Sigmoid colon (tissue), 7 donors: Measurements from ENCODE around the gene SEC14L3. TPM values are rescaled to one million over a fixed set of nuclear protein-coding genes. Genes with fewer than 3 reads are reported as not detected.

Experiments
- DNase-seq: peaks from one replicate; pipeline ENCODE4 v3.0.0-alpha.2; 2019
- H3K27ac ChIP-seq, 4 donors: fragments of 200-600 bp; sonication (generic); one replicate each; pipeline ENCODE4 v1.5.1; 2016 to 2019; ENCODE audit warnings: mild to moderate bottlenecking in 1 of 4
- H3K27me3 ChIP-seq, 3 donors: fragments of 200-600 bp; sonication (generic); one replicate each; pipeline ENCODE4 v1.5.1; 2019; ENCODE audit warnings: mild to moderate bottlenecking in 1 of 3
- H3K36me3 ChIP-seq, 4 donors: fragments of 200-600 bp; sonication (generic); one replicate each; pipeline ENCODE4 v1.5.1; 2016 to 2019
- H3K4me1 ChIP-seq, 4 donors: fragments of 200-600 bp; sonication (generic); one replicate each; pipeline ENCODE4 v1.5.1; 2017 to 2019
- H3K4me3 ChIP-seq, 4 donors: fragments of 200-600 bp; sonication (generic); one replicate each; pipeline ENCODE4 v1.5.1; 2017 to 2019; ENCODE audit warnings: mild to moderate bottlenecking in 2 of 4, moderate library complexity in 1 of 4
- H3K9me3 ChIP-seq, 4 donors: fragments of 200-600 bp in 3 of 4; sonication (generic) in 3 of 4; one replicate each; pipeline versions ENCODE4 v1.5.1 to v1.6.1; 2013 to 2019
- CTCF ChIP-seq, 4 experiments: fragments of 450-650 bp in 3 of 4; fragments of 200-600 bp in 1 of 4; IDR thresholded peaks; one replicate each; pipeline ENCODE4 v1.5.1; 2016 to 2019; ENCODE audit warnings: antibody characterized with exemption in 4 of 4, mild to moderate bottlenecking in 3 of 4, moderate library complexity in 2 of 4
- EP300 ChIP-seq, 4 donors: sonication (generic); formaldehyde crosslinking; IDR thresholded peaks; one replicate each; pipeline ENCODE4 v1.6.1; 2017; ENCODE audit warnings: antibody characterized with exemption in 4 of 4
- POLR2A ChIP-seq, 2 donors: fragments of 450-650 bp; IDR thresholded peaks; one replicate each; pipeline ENCODE4 v1.6.1; 2016; ENCODE audit warnings: antibody characterized with exemption in 2 of 2, mild to moderate bottlenecking in 2 of 2, moderate library complexity in 2 of 2
- POLR2AphosphoS5 ChIP-seq, 4 donors: sonication (generic); formaldehyde crosslinking; IDR thresholded peaks; one replicate each; pipeline ENCODE4 v1.6.1; 2017; ENCODE audit warnings: antibody characterized with exemption in 4 of 4
- WGBS, 2 donors: extraction: QIAGEN DNeasy Blood & Tissue Kit; methylation state at CpG; one replicate each; pipeline ENCODE4 v1.1.7; 2013; 5-methylcytosine and 5-hydroxymethylcytosine counted together
- intact Hi-C: fragments of 100-400 bp; cut with DNase I; formaldehyde crosslinking; loops from one replicate; pipeline ENCODE4 v1.15.1; 2023
- polyA plus RNA-seq, 3 donors: library from polyadenylated mRNA; stranded (reverse); fragments of 200-250 nt; gene quantifications; one replicate each; pipeline ENCODE4 v1.2.3, GENCODE V29; 2013
- total RNA-seq, 4 donors: library from RNA; depleted of rRNA; stranded (reverse); fragments of >200 nt; gene quantifications; one replicate each; pipeline ENCODE4 v1.1.0, GENCODE V29; 2016
- donor health status: healthy with polysubstance abuse.
- donor health status: Bipolar disorder and iron deficiency.
- donor health status: healthy.

SEC14L3 gene
- total and polyA plus RNA-seq, 7 donors = 0.23 TPM; not detected in 6

DNA sequence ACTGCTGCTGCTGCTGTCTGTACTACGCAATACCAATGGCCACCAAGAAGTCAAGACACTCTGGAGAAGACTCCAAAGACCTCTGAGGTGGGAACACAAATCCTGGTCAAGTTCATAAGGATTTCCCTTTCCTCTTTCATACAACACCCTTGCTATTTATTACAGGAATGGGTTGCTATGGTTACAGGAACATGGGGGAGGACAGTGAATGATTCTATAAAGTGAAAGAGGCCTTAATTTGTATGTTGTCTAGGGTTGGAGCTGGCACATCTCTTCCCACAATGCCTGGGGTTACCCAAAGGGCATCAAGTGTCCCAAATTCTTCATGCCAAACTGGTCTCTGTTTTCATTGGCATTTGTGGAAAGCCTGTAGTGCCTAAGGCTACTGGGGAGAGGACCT lies 11.4 kb upstream of the SEC14L3 start:
- TF ChIP-seq EP300 (IDR thresholded peaks at IDR 0.05) (no peak), POLR2AphosphoS5 (IDR thresholded peaks at IDR 0.05) (no peak), POLR2A (IDR thresholded peaks at IDR 0.05) (no peak), CTCF (IDR thresholded peaks at IDR 0.05) (no peak)
- Histone ChIP-seq H3K27ac (no peak overlapping the region), H3K4me1 (peaks cover 0 to 5% (median 0%) of the 10 kb centered on the region in 4 donors), H3K9me3 (no peaks in the 10 kb centered on the region), H3K4me3 (no peak overlapping the region), H3K27me3 (no peaks in the 10 kb centered on the region), H3K36me3 (no peaks in the 10 kb centered on the region)
- 44 to 92% methylated on average over 1 of the region's 1 CpG for WGBS, 2 donors
- intact Hi-C loops = no loop called here
- DNase-seq = no peak

DNA sequence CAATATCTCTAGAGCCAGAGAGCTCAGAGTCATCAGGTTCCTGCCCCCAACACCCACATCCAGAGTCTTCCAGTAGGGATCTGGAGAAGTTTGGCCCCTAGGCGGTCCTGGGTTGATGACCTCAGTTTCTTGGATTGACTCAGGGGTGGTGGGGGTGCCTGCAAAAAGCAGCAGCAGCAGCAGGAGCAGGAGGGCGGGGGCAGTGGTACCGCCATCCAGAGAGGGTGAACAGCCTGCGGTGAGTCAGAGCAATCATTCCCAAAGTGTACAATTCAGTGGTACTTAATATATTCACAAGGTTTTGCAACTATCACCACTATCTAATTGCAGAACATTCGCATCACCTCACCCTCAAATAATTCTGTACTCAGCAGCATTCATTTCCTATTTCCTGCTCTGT lies 9.9 kb upstream of the SEC14L3 start:
- Histone ChIP-seq H3K36me3 (no peaks in the 10 kb centered on the region), H3K9me3 (no peaks in the 10 kb centered on the region), H3K4me3 (no peak overlapping the region), H3K27ac (no peak overlapping the region), H3K27me3 (no peaks in the 10 kb centered on the region), H3K4me1 (peaks cover 0 to 5% (median 0%) of the 10 kb centered on the region in 4 donors)
- 82 to 85% methylated on average over 5 of the region's 5 CpGs for WGBS, 2 donors
- TF ChIP-seq POLR2A (IDR thresholded peaks at IDR 0.05) = no peak
- TF ChIP-seq CTCF (IDR thresholded peaks at IDR 0.05) = no peak
- no peak for TF ChIP-seq POLR2AphosphoS5 (IDR thresholded peaks at IDR 0.05)
- TF ChIP-seq EP300 (IDR thresholded peaks at IDR 0.05) = no peak
- intact Hi-C loops = no loop called here
- DNase-seq = no peak

- H3K36me3 ChIP-seq = no peaks in the 10 kb centered on the region
- no peak overlapping the region for H3K27ac ChIP-seq
- no peak for DNase-seq
- no peak overlapping the region for H3K4me3 ChIP-seq
- intact Hi-C loops = no loop called here
- H3K4me1 ChIP-seq = no peaks in the 10 kb centered on the region
- 79 to 85% methylated on average over 2 of the region's 2 CpGs for WGBS, 2 donors
- no peak for TF ChIP-seq POLR2AphosphoS5 (IDR thresholded peaks at IDR 0.05)
- no peak for TF ChIP-seq CTCF (IDR thresholded peaks at IDR 0.05)
- TF ChIP-seq EP300 (IDR thresholded peaks at IDR 0.05) = no peak
- no peak for TF ChIP-seq POLR2A (IDR thresholded peaks at IDR 0.05)
- H3K9me3 ChIP-seq = no peaks in the 10 kb centered on the region
- no peaks in the 10 kb centered on the region for H3K27me3 ChIP-seq
Observed at GRCh38 chr22:30479981-30480380, 8.2 kb upstream of the SEC14L3 start.

GRCh38 chr22:30474683-30475424 lies 3.0 kb upstream of the SEC14L3 start:
- 22 to 41% methylated on average over 6 of the region's 6 CpGs for WGBS, 2 donors
- TF ChIP-seq EP300 (IDR thresholded peaks at IDR 0.05) (no peak), POLR2AphosphoS5 (IDR thresholded peaks at IDR 0.05) (no peak), POLR2A (IDR thresholded peaks at IDR 0.05) (no peak), CTCF (IDR thresholded peaks at IDR 0.05) (no peak)
- intact Hi-C loops = no loop called here
- Histone ChIP-seq H3K4me1 (no peaks in the 10 kb centered on the region), H3K9me3 (no peaks in the 10 kb centered on the region), H3K27ac (no peak overlapping the region), H3K36me3 (no peaks in the 10 kb centered on the region), H3K27me3 (peaks cover 0 to 16% (median 3%) of the 10 kb centered on the region in 3 donors), H3K4me3 (no peak overlapping the region)
- no peak for DNase-seq

- TF ChIP-seq POLR2AphosphoS5 (IDR thresholded peaks at IDR 0.05) (no peak), CTCF (IDR thresholded peaks at IDR 0.05) (no peak), EP300 (IDR thresholded peaks at IDR 0.05) (no peak), POLR2A (IDR thresholded peaks at IDR 0.05) (no peak)
- WGBS, 2 donors = 94 to 95% methylated on average over 4 of the region's 4 CpGs
- no peaks in the 10 kb centered on the region for H3K36me3 ChIP-seq
- peaks cover 0 to 16% (median 3%) of the 10 kb centered on the region in 3 donors for H3K27me3 ChIP-seq
- intact Hi-C loops = no loop called here
- H3K27ac ChIP-seq = no peak overlapping the region
- DNase-seq = no peak
- no peaks in the 10 kb centered on the region for H3K4me1 ChIP-seq
- no peak overlapping the region for H3K4me3 ChIP-seq
- H3K9me3 ChIP-seq = no peaks in the 10 kb centered on the region
Observed at GRCh38 chr22:30474121-30474520, 2.3 kb upstream of the SEC14L3 start.
